ENCODE measurements around the gene LRRC58.
"Not testable (repeated sequence)": the region's sequence is repeated elsewhere in the genome, so short reads cannot be mapped to it uniquely, and the experiment has no call there.

The LRRC58 gene

GRCh38 chr3:120381503-120381902 lies 32.3 kb upstream of the LRRC58 start:
- TF ChIP-seq CTCF (IDR thresholded peaks at IDR 0.05; ENCODE audit: low read depth, low read length, missing control alignments): no peak
- no peak for DNase-seq (ENCODE audit: extremely low read depth, low read depth)

GRCh38 chr3:120377948-120378347 lies 28.8 kb upstream of the LRRC58 start:
- not testable (repeated sequence) for DNase-seq (ENCODE audit: extremely low read depth, low read depth); H3K4me3 ChIP-seq (replicated peaks; ENCODE audit: low read depth, low read length)

More at GRCh38 chr3:120381503-120381902, 32.3 kb upstream of the LRRC58 start:
- H3K4me3 ChIP-seq (replicated peaks; ENCODE audit: low read depth, low read length): no peak overlapping the region

GRCh38 chr3:120370463-120370862 lies 21.3 kb upstream of the LRRC58 start:
- no peak overlapping the region for H3K4me3 ChIP-seq (replicated peaks; ENCODE audit: low read depth, low read length)
- DNase-seq (ENCODE audit: extremely low read depth, low read depth): no peak
- no peak for TF ChIP-seq CTCF (IDR thresholded peaks at IDR 0.05; ENCODE audit: low read depth, low read length, missing control alignments)

GRCh38 chr3:120369037-120369467 lies 19.9 kb upstream of the LRRC58 start:
- no peak for TF ChIP-seq CTCF (IDR thresholded peaks at IDR 0.05; ENCODE audit: low read depth, low read length, missing control alignments)
- no peak for DNase-seq (ENCODE audit: extremely low read depth, low read depth)
- no peak overlapping the region for H3K4me3 ChIP-seq (replicated peaks; ENCODE audit: low read depth, low read length)

- H3K4me3 ChIP-seq (replicated peaks; ENCODE audit: low read depth, low read length): no peak overlapping the region
- DNase-seq (ENCODE audit: extremely low read depth, low read depth): no peak
- no peak for TF ChIP-seq CTCF (IDR thresholded peaks at IDR 0.05; ENCODE audit: low read depth, low read length, missing control alignments)
Observed at GRCh38 chr3:120368172-120368571, 19.0 kb upstream of the LRRC58 start.

DNA sequence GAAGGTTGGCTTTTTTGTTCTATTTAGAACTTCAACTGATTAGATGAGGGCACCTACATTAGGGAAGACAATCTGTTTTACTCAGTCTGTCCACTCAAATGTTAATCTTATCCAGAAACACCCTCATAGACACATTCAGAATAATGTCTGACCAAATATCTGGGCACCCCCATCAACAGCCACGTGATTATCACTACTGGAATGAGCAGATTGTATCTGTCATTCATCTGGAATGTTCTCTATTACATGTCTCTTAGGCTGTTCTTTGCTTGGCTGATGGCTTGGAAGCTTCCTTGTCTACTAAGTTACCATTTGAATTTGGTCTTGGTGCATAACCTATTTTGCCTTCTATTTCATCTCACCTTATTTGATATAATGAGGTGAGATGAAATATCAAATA lies 15.7 kb upstream of the LRRC58 start:
- no peak for TF ChIP-seq CTCF (IDR thresholded peaks at IDR 0.05; ENCODE audit: low read depth, low read length, missing control alignments)
- no peak overlapping the region for H3K4me3 ChIP-seq (replicated peaks; ENCODE audit: low read depth, low read length)
- DNase-seq (ENCODE audit: extremely low read depth, low read depth): no peak

- DNase-seq (ENCODE audit: extremely low read depth, low read depth): no peak
- no peak for TF ChIP-seq CTCF (IDR thresholded peaks at IDR 0.05; ENCODE audit: low read depth, low read length, missing control alignments)
- no peak overlapping the region for H3K4me3 ChIP-seq (replicated peaks; ENCODE audit: low read depth, low read length)
Observed at GRCh38 chr3:120364101-120364500, 14.9 kb upstream of the LRRC58 start.

Measured in HFF-Myc (cell line).